RWPE2 (cell line): ENCODE results near the gene UNC5A.

Experiments
- ATAC-seq: fragments of 200-7000 bp; cut with Tn5 transposase; 3 replicates; pipeline ENCODE4 v1.9.1; 2021; ENCODE audit warnings: low read depth
- DNase-seq: peaks from one replicate; pipeline ENCODE4 v3.0.0-alpha.2; 2020; ENCODE audit warnings: low spot score
- H3K27ac ChIP-seq: fragments of 450-650 bp; 2 replicates; pipeline ENCODE4 v1.5.1; 2017; ENCODE audit warnings: mild to moderate bottlenecking; ENCODE audit not compliant: poor library complexity, severe bottlenecking
- H3K27me3 ChIP-seq: fragments of 250-450 bp; sonication (Bioruptor Pico); 2 replicates; pipeline ENCODE4 v1.5.1; 2021; ENCODE audit warnings: mild to moderate bottlenecking, moderate library complexity; ENCODE audit not compliant: insufficient read depth, poor library complexity, severe bottlenecking
- H3K36me3 ChIP-seq: fragments of 250-450 bp; sonication (Bioruptor Pico); 2 replicates; pipeline ENCODE4 v1.5.1; 2020; ENCODE audit warnings: low read depth, mild to moderate bottlenecking, moderate library complexity
- H3K4me1 ChIP-seq: fragments of 250-450 bp; sonication (Bioruptor Pico); 2 replicates; pipeline ENCODE4 v1.5.1; 2021; ENCODE audit warnings: mild to moderate bottlenecking, moderate library complexity; ENCODE audit not compliant: insufficient read depth, poor library complexity, severe bottlenecking
- H3K4me3 ChIP-seq: fragments of 250-450 bp; sonication (Bioruptor Pico); 2 replicates; pipeline ENCODE4 v1.5.1; 2021; ENCODE audit warnings: mild to moderate bottlenecking, moderate library complexity; ENCODE audit not compliant: severe bottlenecking
- H3K9me3 ChIP-seq: fragments of 250-450 bp; sonication (Bioruptor Pico); 2 replicates; pipeline ENCODE4 v1.5.1; 2021; ENCODE audit warnings: mild to moderate bottlenecking, moderate library complexity; ENCODE audit not compliant: severe bottlenecking
- TF ChIP-seq, protein P1 (sequence below): fragments of 450-650 bp; IDR thresholded peaks from one replicate; pipeline ENCODE4 v1.5.1; 2017; ENCODE audit warnings: mild to moderate bottlenecking, moderate library complexity; ENCODE audit not compliant: poor library complexity, severe bottlenecking

Gene UNC5A

DNA sequence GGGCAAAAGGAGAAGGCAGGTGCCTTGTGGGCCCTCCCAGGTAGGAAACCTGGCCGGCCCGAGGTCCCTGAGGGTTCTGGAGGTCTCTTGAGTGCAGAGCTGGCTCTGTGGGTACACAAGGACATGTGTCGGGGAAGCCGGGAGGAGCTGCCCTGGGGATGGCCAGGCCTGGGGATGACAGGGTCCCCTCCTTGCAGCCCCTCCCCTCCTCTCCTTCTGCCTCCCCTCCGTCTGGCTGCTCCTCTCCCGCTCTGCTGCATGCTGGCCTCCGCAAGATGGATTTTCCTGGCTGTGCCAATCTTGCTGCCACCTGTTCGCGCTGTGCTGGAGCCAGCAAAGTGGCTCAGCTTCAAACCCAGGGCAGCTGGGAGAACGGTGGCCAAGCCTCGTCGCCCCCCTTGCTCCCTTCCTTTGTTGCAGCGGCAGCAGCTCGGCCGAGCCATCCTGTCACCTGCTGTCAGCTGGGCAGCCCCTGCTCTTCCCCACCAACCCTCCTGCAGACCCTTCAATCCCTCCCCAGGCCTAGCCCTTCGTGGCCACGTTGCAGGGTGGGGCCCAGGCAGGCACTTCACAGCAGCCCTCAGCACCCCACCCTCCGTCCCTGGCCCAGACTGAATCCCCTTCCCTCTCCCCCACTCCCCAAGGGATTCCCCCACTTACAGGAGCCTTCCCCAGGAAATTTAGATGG lies 17.6 kb upstream of the UNC5A start:
- Histone ChIP-seq H3K27ac (no peak overlapping the region), H3K4me3 (no peak overlapping the region), H3K27me3 (peaks cover 16% of the 10 kb centered on the region), H3K9me3 (no peaks in the 10 kb centered on the region), H3K4me1 (no peaks in the 10 kb centered on the region), H3K36me3 (no peaks in the 10 kb centered on the region)
- DNase-seq: no peak
- no peak for ATAC-seq
- TF ChIP-seq, protein P1, sequence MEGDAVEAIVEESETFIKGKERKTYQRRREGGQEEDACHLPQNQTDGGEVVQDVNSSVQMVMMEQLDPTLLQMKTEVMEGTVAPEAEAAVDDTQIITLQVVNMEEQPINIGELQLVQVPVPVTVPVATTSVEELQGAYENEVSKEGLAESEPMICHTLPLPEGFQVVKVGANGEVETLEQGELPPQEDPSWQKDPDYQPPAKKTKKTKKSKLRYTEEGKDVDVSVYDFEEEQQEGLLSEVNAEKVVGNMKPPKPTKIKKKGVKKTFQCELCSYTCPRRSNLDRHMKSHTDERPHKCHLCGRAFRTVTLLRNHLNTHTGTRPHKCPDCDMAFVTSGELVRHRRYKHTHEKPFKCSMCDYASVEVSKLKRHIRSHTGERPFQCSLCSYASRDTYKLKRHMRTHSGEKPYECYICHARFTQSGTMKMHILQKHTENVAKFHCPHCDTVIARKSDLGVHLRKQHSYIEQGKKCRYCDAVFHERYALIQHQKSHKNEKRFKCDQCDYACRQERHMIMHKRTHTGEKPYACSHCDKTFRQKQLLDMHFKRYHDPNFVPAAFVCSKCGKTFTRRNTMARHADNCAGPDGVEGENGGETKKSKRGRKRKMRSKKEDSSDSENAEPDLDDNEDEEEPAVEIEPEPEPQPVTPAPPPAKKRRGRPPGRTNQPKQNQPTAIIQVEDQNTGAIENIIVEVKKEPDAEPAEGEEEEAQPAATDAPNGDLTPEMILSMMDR: no peak

DNA sequence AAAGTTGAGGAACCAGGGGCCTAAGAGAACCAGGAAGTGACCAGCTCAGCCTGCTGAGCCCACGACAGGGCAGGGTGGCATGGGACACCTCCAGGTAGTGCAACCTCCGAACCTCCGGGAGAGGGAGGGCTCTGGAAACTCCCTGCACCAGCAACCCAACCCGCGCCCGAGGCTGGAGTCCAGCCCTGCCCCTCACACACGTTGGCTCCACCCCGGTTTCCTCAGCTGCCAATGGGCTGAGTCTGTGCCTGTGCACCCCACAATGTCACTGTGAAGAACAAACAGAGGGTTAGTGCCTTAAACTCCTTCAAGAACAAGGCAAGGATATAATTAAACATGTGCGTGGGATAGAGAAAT lies 17.0 kb upstream of the UNC5A start:
- DNase-seq: no peak
- peak; percentile 69 for ATAC-seq
- Histone ChIP-seq H3K4me1 (no peaks in the 10 kb centered on the region), H3K36me3 (no peaks in the 10 kb centered on the region), H3K9me3 (no peaks in the 10 kb centered on the region), H3K27me3 (peaks cover 21% of the 10 kb centered on the region), H3K27ac (no peak overlapping the region), H3K4me3 (no peak overlapping the region)
- TF ChIP-seq, protein P1: no peak

DNA sequence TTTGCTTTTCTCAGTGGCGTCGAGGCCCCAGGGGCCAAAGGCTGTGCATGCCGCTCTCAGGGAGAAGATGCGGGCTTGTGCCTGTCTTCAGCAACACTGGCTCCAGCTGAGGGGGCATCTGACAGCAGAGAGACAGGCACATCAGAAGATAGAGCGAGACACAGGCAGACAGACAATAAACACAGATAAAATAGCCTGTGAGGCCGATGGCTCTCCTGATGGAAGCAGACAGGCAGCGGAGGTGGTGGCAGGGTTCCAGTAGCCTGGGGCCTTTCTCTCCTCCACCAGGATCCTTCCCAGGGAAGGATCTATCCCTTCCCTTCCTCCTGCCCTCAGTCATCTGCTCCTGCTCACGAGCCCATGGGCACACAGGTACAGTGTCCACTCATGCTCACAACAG lies 16.6 kb upstream of the UNC5A start:
- no peaks in the 10 kb centered on the region for H3K4me1 ChIP-seq
- 0 out of 3 replicates have a peak, but pooled peaks have one; percentile 6 for ATAC-seq
- H3K4me3 ChIP-seq: no peak overlapping the region
- no peak for DNase-seq
- H3K27me3 ChIP-seq: peaks cover 25% of the 10 kb centered on the region
- H3K36me3 ChIP-seq: no peaks in the 10 kb centered on the region
- H3K27ac ChIP-seq: no peak overlapping the region
- no peaks in the 10 kb centered on the region for H3K9me3 ChIP-seq
- TF ChIP-seq, protein P1: no peak

DNA sequence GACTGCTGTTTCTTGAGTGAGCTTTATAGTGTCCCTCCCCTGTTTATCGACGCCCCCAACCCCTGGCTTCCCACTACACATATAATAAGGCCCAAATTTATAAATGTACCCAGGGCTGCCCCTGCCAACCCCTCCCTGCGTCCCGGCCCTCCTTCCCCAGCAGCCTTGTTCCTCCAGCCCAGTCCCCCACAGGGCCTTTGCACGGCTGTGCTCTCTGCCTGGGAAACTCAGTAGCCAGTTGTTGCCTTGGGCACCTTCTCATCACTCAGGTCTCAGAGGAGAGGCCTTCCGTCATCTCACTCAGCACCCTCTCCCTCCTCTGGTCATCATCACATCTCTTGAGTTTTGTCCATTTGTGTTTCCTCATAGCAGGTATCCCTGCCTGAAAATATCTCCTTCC lies 15.8 kb upstream of the UNC5A start:
- ATAC-seq (no peak), DNase-seq (no peak)
- Histone ChIP-seq H3K27ac (no peak overlapping the region), H3K27me3 (peaks cover 26% of the 10 kb centered on the region), H3K9me3 (no peaks in the 10 kb centered on the region), H3K4me3 (no peak overlapping the region), H3K4me1 (no peaks in the 10 kb centered on the region), H3K36me3 (no peaks in the 10 kb centered on the region)
- TF ChIP-seq, protein P1: no peak

DNA sequence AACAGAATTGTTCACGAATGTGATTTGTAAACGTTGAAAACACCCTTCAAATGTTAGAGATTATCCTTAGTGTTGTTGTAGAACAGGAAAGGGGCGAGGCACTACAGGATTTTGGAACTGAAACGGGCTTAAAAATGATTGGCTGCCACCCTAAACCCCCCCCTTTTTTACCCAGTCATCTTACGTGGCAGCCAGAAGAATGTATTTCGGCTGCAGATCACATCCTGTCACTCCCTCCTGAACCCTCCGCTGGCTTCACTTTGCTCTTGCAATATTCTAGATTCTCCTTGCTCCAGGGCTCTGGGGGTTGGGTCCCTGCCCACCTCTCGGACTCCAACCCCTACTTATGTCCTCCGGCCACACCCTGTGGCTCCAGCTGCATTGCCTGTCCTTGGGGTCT lies 13.9 kb upstream of the UNC5A start:
- ATAC-seq (0 out of 3 replicates have a peak, but pooled peaks have one; percentile 19), DNase-seq (no peak)
- no peak overlapping the region for H3K4me3 ChIP-seq
- no peaks in the 10 kb centered on the region for H3K9me3 ChIP-seq
- H3K4me1 ChIP-seq: no peaks in the 10 kb centered on the region
- H3K36me3 ChIP-seq: no peaks in the 10 kb centered on the region
- TF ChIP-seq, protein P1: no peak
- peaks cover 26% of the 10 kb centered on the region for H3K27me3 ChIP-seq
- H3K27ac ChIP-seq: no peak overlapping the region
